H1 (cell line): ENCODE data around the gene CCDC171. TPM values are rescaled to one million over a fixed set of nuclear protein-coding genes. Genes with fewer than 3 reads are reported as not detected.

ENCODE experiments used
- CTCF ChIA-PET: fragments of 300-600 bp; sonication (Branson Sonifier 250); formaldehyde crosslinking; loops from one replicate; lab custom pipeline; 2021; ENCODE audit not compliant: partially characterized antibody; lab: Charles Lee
- POLR2A ChIA-PET: fragments of 300-600 bp; sonication (Branson Sonifier 250); formaldehyde crosslinking; loops from one replicate; lab custom pipeline; 2021; ENCODE audit warnings: inconsistent platforms; ENCODE audit not compliant: partially characterized antibody; lab: Charles Lee
- DNase-seq, 2 experiments: peaks; one replicate each; pipeline versions ENCODE4 v3.0.0 to v3.0.0-alpha.2; 2010 to 2022; ENCODE audit warnings: low spot score in 2 of 2, low read depth in 1 of 2, mixed read lengths in 1 of 2
- FAIRE-seq: peaks from 2 replicates; lab custom pipeline; 2011; peaks lifted over from hg19 to GRCh38; lab: Jason Lieb, UNC
- H2AFZ ChIP-seq: 2 replicates; pipeline ENCODE4 v1.8.1; 2012; ENCODE audit warnings: low read length, inconsistent platforms
- H2AK5ac ChIP-seq: 2 replicates; pipeline ENCODE4 v1.6.1; 2013; ENCODE audit warnings: low read depth, low read length
- H2BK120ac ChIP-seq: replicated peaks from 2 replicates; pipeline ENCODE3; 2013; ENCODE audit warnings: low read depth, low read length, inconsistent platforms
- H2BK12ac ChIP-seq: 2 replicates; pipeline ENCODE4 v1.6.1; 2013; ENCODE audit warnings: low read depth, low read length
- H2BK15ac ChIP-seq: 2 replicates; pipeline ENCODE4 v1.6.1; 2013; ENCODE audit warnings: low read length
- H2BK20ac ChIP-seq: 2 replicates; pipeline ENCODE4 v1.6.1; 2013; ENCODE audit warnings: low read length
- H2BK5ac ChIP-seq: 2 replicates; pipeline ENCODE4 v1.6.1; 2013; ENCODE audit warnings: low read depth, low read length
- H3K14ac ChIP-seq: 2 replicates; pipeline ENCODE4 v1.6.1; 2013; ENCODE audit warnings: inconsistent platforms; ENCODE audit not compliant: insufficient read length
- H3K18ac ChIP-seq: 2 replicates; pipeline ENCODE4 v1.6.1; 2013; ENCODE audit warnings: low read length; ENCODE audit errors: extremely low read depth
- H3K23ac ChIP-seq: 2 replicates; pipeline ENCODE4 v1.6.1; 2013; ENCODE audit warnings: inconsistent platforms; ENCODE audit not compliant: insufficient read length
- H3K23me2 ChIP-seq: 2 replicates; pipeline ENCODE4 v1.6.1; 2013; ENCODE audit warnings: low read depth, low read length
- H3K27ac ChIP-seq: 2 replicates; pipeline ENCODE4 v1.6.1; 2011; ENCODE audit warnings: low read depth, low read length, inconsistent platforms
- H3K27me3 ChIP-seq, 4 experiments: replicated peaks in 1 of 4; 1 replicate in 1 of 4; 2 replicates in 3 of 4; pipeline versions ENCODE4 v1.6.1 to v1.8.1; 2011 to 2013; ENCODE audit warnings: low read length in 3 of 4, mild to moderate bottlenecking in 3 of 4, inconsistent platforms in 2 of 4, mixed read lengths in 2 of 4, moderate library complexity in 1 of 4; ENCODE audit not compliant: control insufficient read depth in 3 of 4, insufficient read depth in 3 of 4; ENCODE audit errors: extremely low read depth in 1 of 4
- H3K36me3 ChIP-seq, 4 experiments: 2 replicates each; pipeline versions ENCODE4 v1.6.1 to v1.8.1; 2011 to 2013; ENCODE audit warnings: mild to moderate bottlenecking in 4 of 4, low read length in 3 of 4, moderate library complexity in 2 of 4, control low read depth in 1 of 4, inconsistent platforms in 1 of 4; ENCODE audit not compliant: insufficient read depth in 4 of 4, control insufficient read depth in 2 of 4
- H3K4ac ChIP-seq: replicated peaks from 2 replicates; pipeline ENCODE3; 2013; ENCODE audit warnings: low read length, low read depth, mixed read lengths, inconsistent platforms; ENCODE audit not compliant: insufficient read length
- H3K4me1 ChIP-seq, 4 experiments: replicated peaks in 1 of 4; 1 replicate in 1 of 4; 2 replicates in 3 of 4; pipeline versions ENCODE4 v1.6.1 to v1.8.1; 2011 to 2013; ENCODE audit warnings: low read length in 3 of 4, inconsistent platforms in 2 of 4, mixed read lengths in 1 of 4; ENCODE audit not compliant: insufficient read depth in 4 of 4, control insufficient read depth in 3 of 4
- H3K4me2 ChIP-seq, 2 experiments: 2 replicates each; pipeline versions ENCODE4 v1.6.1 to v1.8.1; 2011 to 2013; ENCODE audit warnings: low read depth in 2 of 2, low read length in 2 of 2, control low read depth in 1 of 2, inconsistent platforms in 1 of 2, mild to moderate bottlenecking in 1 of 2; ENCODE audit not compliant: insufficient read depth in 1 of 2
- H3K4me3 ChIP-seq, 4 experiments: fragments of 200-600, 300-600 bp in 1 of 4; sonication (generic), shearing (Covaris generic), sonication (Bioruptor Twin) in 1 of 4; 2 replicates each; pipeline versions ENCODE4 v1.5.1 to v1.8.1; 2011 to 2016; ENCODE audit warnings: low read length in 4 of 4, low read depth in 3 of 4, control low read depth in 2 of 4, inconsistent platforms in 2 of 4, mild to moderate bottlenecking in 2 of 4, mixed read lengths in 1 of 4, moderate library complexity in 1 of 4; ENCODE audit not compliant: insufficient read depth in 2 of 4; ENCODE audit errors: extremely low read depth in 1 of 4
- H3K56ac ChIP-seq: replicated peaks from 2 replicates; pipeline ENCODE3; 2013; ENCODE audit warnings: low read depth, mild to moderate bottlenecking, mixed read lengths, low read length, inconsistent platforms; ENCODE audit not compliant: insufficient read length
- H3K79me1 ChIP-seq: 2 replicates; pipeline ENCODE4 v1.6.1; 2013; ENCODE audit warnings: low read depth, low read length, control low read depth
- H3K79me2 ChIP-seq, 2 experiments: 2 replicates each; pipeline versions ENCODE4 v1.6.1 to v1.8.1; 2012 to 2013; ENCODE audit warnings: low read length in 2 of 2, mild to moderate bottlenecking in 2 of 2, inconsistent platforms in 1 of 2; ENCODE audit not compliant: insufficient read depth in 2 of 2, control insufficient read depth in 1 of 2
- H3K9ac ChIP-seq, 4 experiments: replicated peaks in 1 of 4; 1 replicate in 1 of 4; 2 replicates in 3 of 4; pipeline versions ENCODE4 v1.6.1 to v1.8.1; 2011 to 2013; ENCODE audit warnings: low read depth in 3 of 4, low read length in 3 of 4, control low read depth in 2 of 4, mild to moderate bottlenecking in 2 of 4, moderate library complexity in 2 of 4, inconsistent platforms in 1 of 4; ENCODE audit errors: extremely low read depth in 1 of 4
- H3K9me3 ChIP-seq, 2 experiments: 2 replicates each; pipeline versions ENCODE4 v1.6.1 to v1.8.1; 2012 to 2013; ENCODE audit warnings: mild to moderate bottlenecking in 2 of 2, moderate library complexity in 2 of 2, control low read depth in 1 of 2, inconsistent platforms in 1 of 2, low read depth in 1 of 2, low read length in 1 of 2, mixed read lengths in 1 of 2; ENCODE audit not compliant: insufficient read depth in 2 of 2
- H4K20me1 ChIP-seq, 2 experiments: replicated peaks in 1 of 2; 2 replicates each; pipeline versions ENCODE3 to v1.8.1; 2011 to 2013; ENCODE audit warnings: inconsistent platforms in 2 of 2, low read length in 2 of 2, mild to moderate bottlenecking in 1 of 2; ENCODE audit not compliant: insufficient read depth in 2 of 2, control insufficient read depth in 1 of 2
- H4K5ac ChIP-seq: 2 replicates; pipeline ENCODE4 v1.6.1; 2013; ENCODE audit warnings: low read length, low read depth, mixed read lengths, inconsistent platforms; ENCODE audit not compliant: insufficient read length
- H4K8ac ChIP-seq: 2 replicates; pipeline ENCODE4 v1.8.0; 2013; ENCODE audit warnings: mild to moderate bottlenecking, moderate library complexity, low read length, inconsistent platforms; ENCODE audit not compliant: insufficient read depth; ENCODE audit errors: extremely low read depth
- H4K91ac ChIP-seq: replicated peaks from 2 replicates; pipeline ENCODE3; 2013; ENCODE audit warnings: low read length, mixed read lengths, inconsistent platforms; ENCODE audit not compliant: insufficient read length
- ASH2L ChIP-seq: fragments of 200-600, 300-600 bp; sonication (generic); IDR thresholded peaks from one replicate; pipeline ENCODE4 v1.7.1; 2017; ENCODE audit warnings: low read length
- CHD2 ChIP-seq: IDR thresholded peaks from 2 replicates; pipeline ENCODE4 v1.6.1; 2012; ENCODE audit warnings: low read length, improper control_type of control experiment
- E2F6 ChIP-seq: IDR thresholded peaks from 2 replicates; pipeline ENCODE4 v1.6.1; 2012; ENCODE audit warnings: inconsistent platforms
- EP300 ChIP-seq, 2 experiments: IDR thresholded peaks; 1 replicate in 1 of 2; 2 replicates in 1 of 2; pipeline ENCODE4 v1.6.1; 2011 to 2012; ENCODE audit warnings: low read depth in 2 of 2, low read length in 2 of 2, mild to moderate bottlenecking in 2 of 2, borderline replicate concordance in 1 of 2, inconsistent platforms in 1 of 2, moderate library complexity in 1 of 2
- PHF8 ChIP-seq: fragments of 200-600 bp; sonication (generic); conservative IDR thresholded peaks from 2 replicates; pipeline ENCODE4 v1.7.1; 2012; ENCODE audit warnings: low read depth, mild to moderate bottlenecking, inconsistent platforms, low read length, moderate library complexity
- POLR2A ChIP-seq, 2 experiments: IDR thresholded peaks; 1 replicate in 1 of 2; 2 replicates in 1 of 2; pipeline ENCODE4 v1.6.1; 2011; ENCODE audit warnings: low read depth in 2 of 2, low read length in 2 of 2, mild to moderate bottlenecking in 2 of 2; ENCODE audit errors: control extremely low read depth in 1 of 2
- RXRA ChIP-seq: IDR thresholded peaks from 2 replicates; pipeline ENCODE4 v1.6.1; 2011; ENCODE audit warnings: low read depth, mild to moderate bottlenecking, low read length, moderate library complexity; ENCODE audit not compliant: insufficient read depth
- SP1 ChIP-seq: IDR thresholded peaks from 2 replicates; pipeline ENCODE4 v1.6.1; 2011; ENCODE audit warnings: low read depth, low read length
- SP4 ChIP-seq: IDR thresholded peaks from 2 replicates; pipeline ENCODE4 v1.6.1; 2012; ENCODE audit warnings: low read length, inconsistent platforms
- SRF ChIP-seq: IDR thresholded peaks from 2 replicates; pipeline ENCODE4 v1.6.1; 2011; ENCODE audit warnings: mild to moderate bottlenecking, low read depth, low read length, moderate library complexity
- TAF7 ChIP-seq: optimal IDR thresholded peaks from 2 replicates; pipeline ENCODE3; 2011; ENCODE audit warnings: low read depth, mild to moderate bottlenecking, inconsistent platforms, low read length, moderate library complexity, borderline replicate concordance
- YY1 ChIP-seq: IDR thresholded peaks from 2 replicates; pipeline ENCODE4 v1.6.1; 2011; ENCODE audit warnings: low read depth, mild to moderate bottlenecking, low read length
- WGBS, 2 experiments: shearing (Covaris generic) in 1 of 2; methylation state at CpG; one replicate each; pipeline versions ENCODE4 v1.1.6 to v1.1.7; 2013 to 2015; ENCODE audit warnings: low lambda C conversion rate in 2 of 2, mixed read lengths in 2 of 2, inconsistent platforms in 1 of 2, low coverage in 1 of 2, missing lambda C conversion rate in 1 of 2; ENCODE audit not compliant: insufficient replicate concordance in 2 of 2, insufficient coverage in 1 of 2, insufficient read length in 1 of 2; ENCODE audit errors: extremely low coverage in 1 of 2, missing lambda C conversion rate in 1 of 2; 5-methylcytosine and 5-hydroxymethylcytosine counted together
- polyA plus RNA-seq, 7 experiments: library from polyadenylated mRNA; depleted of rRNA in 3 of 7; stranded (reverse) in 5 of 7; unstranded in 2 of 7; fragments of >200 nt in 5 of 7; fragments of 200-250 nt in 2 of 7; gene quantifications; 1 replicate in 5 of 7; 2 replicates in 1 of 7; 4 replicates in 1 of 7; pipeline versions ENCODE4 v1.2.1 to v1.2.3, GENCODE V29; 2011 to 2013; ENCODE audit warnings: missing spikeins in 2 of 7, mixed read lengths in 2 of 7
- total RNA-seq: library from RNA; stranded (reverse); fragmentation: NEBNext Ultra II Directional; extraction: Animal tissue kit (Norgen Biotek cat#: 25700); gene quantifications from 2 replicates; pipeline ENCODE4 v1.2.1, GENCODE V29; 2021

Gene CCDC171
- total and polyA plus RNA-seq, 2 of the 8 experiments (the other 6 are each of a cell fraction or from before 2014, with no cell fraction given): 0.83 to 2.3 TPM

- Histone ChIP-seq H3K79me2 (peaks cover 14 to 32% of the 10 kb centered on the region in 2 experiments; a peak in 3 of 4 replicates), H3K4me1 (peaks cover 7 to 14% (median 8%) of the 10 kb centered on the region in 4 experiments; a peak in 6 of 7 replicates), H3K4ac (peak overlapping the region; percentile 2), H4K8ac (no peak overlapping the region), H4K91ac (peak overlapping the region; percentile 19), H3K9me3 (no peaks in the 10 kb centered on the region), H3K27ac (peak overlapping the region; percentile 83), H4K5ac (peak overlapping the region; percentile 98), H3K14ac (no peak overlapping the region), H2BK120ac (peak overlapping the region; percentile 66), H2BK5ac (peak overlapping the region; percentile 94; the same call in 1 of the 2 replicates), H2BK12ac (peak overlapping the region; percentile 89), H3K36me3 (peaks cover 2 to 21% (median 5%) of the 10 kb centered on the region in 4 experiments; a peak in 7 of 8 replicates), H3K23ac (no peak overlapping the region), H3K79me1 (no peaks in the 10 kb centered on the region), H3K23me2 (peaks cover 3% of the 10 kb centered on the region; the same call in 1 of the 2 replicates), H2BK15ac (no peak overlapping the region), H3K9ac (peak overlapping the region in 2 of 4 experiments; percentile 26 to 60; a peak in 3 of 7 replicates), H3K18ac (peak overlapping the region; percentile 89; the same call in 1 of the 2 replicates), H3K27me3 (no peaks in the 10 kb centered on the region), H2AK5ac (no peak overlapping the region; the same call in 1 of the 2 replicates), H4K20me1 (peaks cover 5 to 15% of the 10 kb centered on the region in 2 experiments), H2AFZ (no peak overlapping the region), H3K4me3 (peak overlapping the region in 2 of 4 experiments; percentile 4 to 94; a peak in 4 of 8 replicates), H3K56ac (peak overlapping the region; percentile 0), H2BK20ac (peak overlapping the region; percentile 48; the same call in 1 of the 2 replicates), H3K4me2 (peak overlapping the region; percentile 70 to 79)
- DNase-seq (peak in 1 of 2 experiments; percentile 43), FAIRE-seq (peak; percentile 76)
- 0% methylated on average over 1 of the region's 3 CpGs; no CpG with 5 or more reads in 1 of the 2 experiments for WGBS, 2 experiments
- ChIA-PET POLR2A (interaction anchor here (0.8 to 5.9 kb wide), 15 partner anchors 8 to 282 kb away, joined by 3 to 133 read pairs (median 4); partner anchors contain the start of genes CCDC171 and TTC39B), CTCF (interaction anchor here (0.7 to 3.7 kb wide), 10 partner anchors 11 to 94 kb away, joined by 3 to 33 read pairs (median 6); no protein-coding TSS in a partner anchor)
- TF ChIP-seq YY1 (no peak), POLR2A (IDR thresholded peaks at IDR 0.05; ENCODE audit: control extremely low read depth in 1 of 2, low read depth in 2 of 2, low read length in 2 of 2) (peak in 1 of 2 experiments; percentile 43; a peak in 1 of 3 replicates), RXRA (no peak), EP300 (IDR thresholded peaks at IDR 0.05; ENCODE audit: borderline replicate concordance in 1 of 2, low read depth in 2 of 2, low read length in 2 of 2) (peak in 1 of 2 experiments; percentile 61; a peak in 2 of 3 replicates), CHD2 (no peak), SP4 (no peak), ASH2L (peak; percentile 43), E2F6 (no peak), PHF8 (no peak), SP1 (0 out of 2 replicates have a peak, but pooled peaks have one; percentile 52), TAF7 (no peak), SRF (no peak)
Observed at GRCh38 chr9:15512889-15513288, 40.0 kb upstream of the CCDC171 start.
